ENCODE results near the gene MTHFD2L.
"Not testable (repeated sequence)": the region's sequence is repeated elsewhere in the genome, so short reads cannot be mapped to it uniquely, and the experiment has no call there.

MTHFD2L gene

GRCh38 chr4:74157561-74158465 lies at the start of gene MTHFD2L:
TSS of gene MTHFD2L (plus strand) at chr4:74158118. CDS start at chr4:74158139, 21 bp downstream.
- DNase-seq, result peak; percentile 80

GRCh38 chr4:74108457-74109115 lies 49.3 kb upstream of the MTHFD2L start:
- no peak for DNase-seq

GRCh38 chr4:74109116-74109869 lies 48.6 kb upstream of the MTHFD2L start:
- peak; percentile 23 for DNase-seq

DNA sequence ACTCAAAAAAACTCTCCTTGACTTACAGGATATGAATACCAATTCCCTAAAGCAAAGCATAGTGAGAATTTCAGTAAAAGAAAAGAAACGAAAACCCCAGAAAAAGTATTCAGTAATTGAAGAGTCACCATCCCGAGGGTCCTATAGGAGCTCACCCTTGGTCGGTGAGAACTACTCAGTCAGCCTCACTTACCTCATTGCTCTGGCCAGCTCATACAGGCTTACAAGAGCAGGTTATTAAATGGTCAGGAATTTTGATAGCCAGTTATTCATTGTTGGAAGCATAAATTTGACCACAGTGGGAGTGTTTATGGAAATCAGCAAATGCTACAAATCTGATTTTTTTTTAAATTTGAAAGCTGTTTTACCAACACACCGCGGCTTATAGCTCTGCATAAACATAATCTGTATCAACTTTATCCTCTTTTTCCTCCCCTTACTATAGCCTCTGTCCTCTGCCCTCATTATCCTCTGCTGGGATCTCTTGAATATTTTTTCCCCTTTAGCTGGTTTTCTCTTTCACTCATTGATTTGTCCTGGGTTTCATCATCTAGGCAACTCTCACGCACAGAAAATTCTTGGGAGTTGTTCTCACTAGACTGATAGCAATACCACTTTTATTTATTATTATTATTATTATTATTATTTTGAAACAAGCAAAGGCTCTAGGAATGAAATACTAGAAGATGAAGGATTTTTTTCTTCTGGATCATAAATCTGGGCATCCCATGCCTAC lies 47.9 kb upstream of the MTHFD2L start:
- DNase-seq, result no peak

DNA sequence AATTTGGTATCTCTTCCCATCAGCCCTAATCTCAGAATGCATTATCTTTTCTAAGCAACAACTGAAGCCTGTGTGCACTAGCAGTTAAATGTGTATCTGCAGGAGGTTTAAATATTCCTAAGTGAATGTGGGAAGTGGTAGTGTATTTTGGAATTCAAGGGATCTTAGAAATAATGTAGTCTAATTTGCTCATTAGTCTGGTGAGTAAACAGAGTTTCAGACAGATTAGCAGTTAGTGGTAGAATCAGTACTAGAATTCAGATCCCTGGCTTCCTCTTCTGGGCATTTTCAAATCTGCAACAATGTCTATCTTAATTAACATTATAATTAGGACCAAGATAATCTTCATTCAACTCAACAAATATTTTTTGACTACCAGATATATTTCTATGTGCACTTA lies 47.2 kb upstream of the MTHFD2L start:
- no peak for DNase-seq

DNA sequence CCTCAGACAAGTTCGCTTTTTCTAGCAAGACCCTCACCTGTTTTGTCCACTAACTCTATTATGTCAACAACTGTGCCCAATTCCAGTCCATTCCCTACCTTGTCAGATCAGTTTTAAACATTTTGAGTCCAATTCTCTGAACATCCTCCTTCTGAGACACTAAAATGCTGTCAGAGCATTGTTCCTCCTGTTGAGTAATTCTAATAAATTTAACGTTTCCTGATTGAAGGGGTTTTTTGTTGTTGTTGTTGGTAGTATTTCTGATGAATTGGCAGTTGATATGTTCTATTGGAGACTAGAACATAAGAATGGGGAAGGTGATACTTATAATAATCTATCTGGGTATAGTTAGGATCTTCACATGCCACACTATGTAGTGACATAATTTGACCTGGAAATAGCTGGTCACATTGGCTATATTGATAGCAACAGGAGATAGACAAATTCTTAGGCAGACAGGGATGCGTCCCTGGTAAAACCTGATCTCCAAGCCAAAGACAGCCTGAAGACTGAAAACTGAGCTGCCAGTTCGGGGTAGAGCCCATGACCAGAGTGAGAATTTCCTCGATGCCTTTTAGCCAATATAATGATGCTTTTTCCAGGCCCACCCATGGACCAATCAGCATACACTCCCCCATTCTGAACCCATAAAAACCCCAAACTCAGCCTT lies 46.5 kb upstream of the MTHFD2L start:
- DNase-seq, result no peak

GRCh38 chr4:74111990-74112389 lies 45.9 kb upstream of the MTHFD2L start:
- DNase-seq, result no peak

GRCh38 chr4:74112399-74113105 lies 45.4 kb upstream of the MTHFD2L start:
- DNase-seq, result no peak

DNA sequence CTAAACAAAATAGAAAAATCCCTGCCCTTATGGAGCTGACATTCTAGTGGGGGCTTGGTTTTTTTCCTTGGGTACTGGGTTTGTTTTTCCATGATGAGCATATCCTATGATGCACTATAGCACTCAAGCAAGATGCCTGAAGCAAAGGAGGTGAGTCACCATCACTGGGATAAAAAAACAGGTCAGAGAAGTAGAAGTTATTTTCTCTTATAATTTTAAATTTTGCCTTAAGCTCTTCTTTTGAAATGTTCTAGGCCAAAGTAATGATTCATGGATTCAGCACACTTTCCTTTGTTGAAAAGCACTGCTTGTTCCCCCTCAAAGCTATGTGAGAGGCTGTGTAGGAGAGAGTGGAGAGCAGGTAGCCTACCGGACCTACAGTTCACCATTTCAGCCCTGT lies 43.7 kb upstream of the MTHFD2L start:
- no peak for DNase-seq

- DNase-seq, result no peak
Measured at GRCh38 chr4:74117024-74117534, 40.8 kb upstream of the MTHFD2L start.

DNA sequence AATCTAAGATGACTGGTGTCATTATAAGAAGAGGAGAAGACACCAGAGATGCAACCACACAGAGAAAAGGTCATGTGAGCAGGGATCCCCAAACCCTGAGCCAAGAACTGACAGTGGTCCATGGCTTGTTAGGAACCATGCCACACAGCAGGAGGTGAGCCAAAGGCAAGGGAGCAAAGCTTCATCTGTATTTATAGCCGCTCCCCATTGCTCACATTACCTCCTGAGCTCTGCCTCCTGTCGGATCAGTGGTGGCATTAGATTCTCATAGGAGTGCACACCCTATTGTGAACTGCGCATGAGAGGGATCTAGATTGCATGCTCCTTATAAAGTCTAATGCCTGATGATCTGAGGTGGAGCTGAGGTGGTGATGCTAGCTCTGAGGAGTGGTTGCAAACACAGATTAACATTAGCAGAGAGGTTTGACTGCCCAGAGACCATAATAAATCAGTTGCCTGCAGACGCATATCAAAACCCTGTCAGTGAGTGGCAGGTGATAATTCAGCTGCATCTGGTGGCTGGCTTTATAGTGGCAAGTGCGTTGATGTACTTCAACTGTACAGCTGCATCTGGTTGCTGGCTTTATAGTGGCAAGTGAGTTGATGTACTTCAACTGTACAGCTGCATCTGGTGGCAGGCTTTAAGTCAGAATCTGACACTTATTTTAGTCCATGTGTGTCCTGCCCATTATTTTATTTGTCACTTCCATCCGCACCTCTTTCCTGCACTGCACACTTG lies 39.1 kb upstream of the MTHFD2L start:
- no peak for DNase-seq

DNA sequence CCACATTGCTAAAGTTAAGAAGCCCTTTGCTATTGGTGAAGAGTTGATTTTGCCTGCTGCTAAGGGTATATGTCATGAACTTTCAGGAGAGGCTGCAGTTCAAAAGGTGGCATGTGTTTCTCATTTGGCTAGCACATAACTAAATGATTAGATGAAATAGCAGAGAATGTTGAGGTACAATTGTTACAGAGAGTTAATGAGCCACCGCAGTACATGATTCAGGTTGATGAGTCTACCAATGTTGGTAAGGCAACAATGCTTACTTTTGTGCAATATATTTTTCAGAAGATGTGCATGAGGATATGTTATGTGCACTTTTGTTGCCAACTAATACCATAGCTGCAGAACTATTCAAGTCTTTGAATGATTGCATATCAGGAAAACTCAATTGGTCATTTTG lies 37.8 kb upstream of the MTHFD2L start:
- no peak for DNase-seq

DNA sequence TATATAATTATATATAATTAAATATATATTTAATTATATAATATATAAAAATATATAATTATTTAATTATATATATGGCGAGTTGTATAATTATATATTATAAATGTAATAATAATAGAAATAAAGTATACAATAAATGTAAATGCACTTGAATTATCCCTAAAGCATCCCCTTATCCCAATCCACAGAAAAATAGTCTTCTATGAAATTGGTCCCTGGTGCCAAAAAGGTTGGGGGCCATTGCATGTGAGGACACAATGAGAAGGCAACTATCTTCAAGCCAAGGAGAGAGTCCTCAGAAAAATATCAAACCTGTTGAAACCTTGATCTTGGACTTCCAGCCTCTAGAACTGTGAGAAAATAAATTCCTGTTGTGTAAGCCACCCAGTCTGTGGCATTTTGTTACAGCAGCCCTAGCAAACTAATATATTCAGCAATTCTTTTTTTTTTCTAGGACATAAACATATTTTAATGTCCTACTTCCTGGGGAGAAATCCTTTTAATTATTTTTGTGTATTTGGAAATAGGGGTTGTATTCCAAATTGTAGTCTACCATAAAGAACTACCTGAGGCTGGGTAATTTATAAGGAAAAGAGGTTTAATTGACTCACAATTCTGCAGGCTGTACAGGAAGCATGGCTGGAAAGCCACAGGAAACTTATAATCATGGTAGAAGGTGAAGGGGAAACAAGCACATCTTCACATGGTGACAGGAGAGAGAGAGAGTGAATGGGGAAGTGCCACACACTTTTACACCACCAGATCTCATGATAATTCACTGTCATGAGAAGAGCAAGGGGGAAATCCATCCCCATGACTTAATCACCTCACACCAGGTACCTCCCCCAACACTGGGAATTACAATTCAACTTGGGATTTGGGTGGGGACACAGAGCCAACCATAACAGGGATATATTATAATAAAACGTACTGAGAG lies 36.0 kb upstream of the MTHFD2L start:
- DNase-seq, result no peak

GRCh38 chr4:74123065-74123728 lies 34.7 kb upstream of the MTHFD2L start:
- DNase-seq, result no peak

DNA sequence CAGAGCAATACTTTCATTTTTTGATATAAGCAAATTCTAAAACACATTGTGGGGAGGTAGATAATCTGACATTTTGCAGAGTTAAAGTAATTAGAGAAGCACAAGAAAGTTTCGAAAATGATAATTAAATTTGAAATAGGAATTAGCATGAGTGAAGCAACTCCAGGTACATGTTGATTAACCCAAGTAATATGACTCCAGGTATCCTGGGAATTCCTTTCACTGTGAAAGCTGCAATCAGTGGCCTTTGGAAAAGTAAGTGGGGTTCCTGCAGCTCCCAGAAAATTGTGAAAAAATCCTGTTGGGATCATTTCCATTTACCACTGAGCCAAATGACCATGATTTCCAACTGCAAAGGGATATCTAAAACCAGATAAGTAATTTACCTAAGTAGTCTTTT lies 32.9 kb upstream of the MTHFD2L start:
- no peak for DNase-seq

GRCh38 chr4:74127745-74128144 lies 30.2 kb upstream of the MTHFD2L start:
- DNase-seq, result no peak

DNA sequence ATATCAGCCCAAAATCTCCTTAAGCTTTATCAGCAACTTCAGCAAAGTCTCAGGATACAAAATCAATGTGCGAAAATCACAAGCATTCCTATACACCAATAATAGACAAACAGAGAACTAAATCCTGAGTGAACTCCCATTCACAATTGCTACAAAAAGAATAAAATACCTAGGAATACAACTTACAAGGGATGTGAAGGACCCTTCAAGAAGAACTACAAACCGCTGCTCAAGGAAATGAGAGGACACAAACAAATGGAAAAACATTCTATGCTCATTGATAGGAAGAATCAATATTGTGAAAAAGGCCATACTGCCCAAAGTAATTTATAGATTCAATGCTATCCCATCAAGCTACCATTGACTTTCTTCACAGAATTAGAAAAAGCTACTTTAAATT lies 27.1 kb upstream of the MTHFD2L start:
- not testable (repeated sequence) for DNase-seq

DNA sequence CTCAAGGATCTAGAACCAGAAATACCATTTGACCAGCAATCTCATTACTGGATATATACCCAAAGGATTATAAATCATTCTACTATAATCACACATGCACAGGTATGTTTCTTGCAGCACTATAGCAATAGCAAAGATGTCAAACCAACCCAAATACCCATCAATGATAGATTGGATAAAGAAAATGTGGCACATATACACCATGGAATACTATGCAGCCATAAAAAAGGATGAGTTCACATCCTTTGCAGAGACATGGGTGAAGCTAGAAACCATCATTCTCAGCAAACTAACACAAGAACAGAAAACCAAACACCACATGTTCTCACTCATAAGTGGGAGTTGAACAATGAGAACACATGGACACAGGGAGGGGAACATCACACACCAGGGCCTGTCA lies 25.7 kb upstream of the MTHFD2L start:
- not testable (repeated sequence) for DNase-seq

GRCh38 chr4:74132944-74133343 lies 25.0 kb upstream of the MTHFD2L start:
- no peak for DNase-seq

Measured in CD4-positive, alpha-beta T cell treated with Interleukin-15 for 1 hour (primary cell).